GM18507 (cell line): ENCODE measurements around the gene DCTPP1.
"Not testable (repeated sequence)": the region's sequence is repeated elsewhere in the genome, so short reads cannot be mapped to it uniquely, and the experiment has no call there.

Source experiments
- DNase-seq: peaks from one replicate; pipeline ENCODE4 v3.0.0; 2011; ENCODE audit warnings: low read depth; ENCODE audit not compliant: insufficient read length; ENCODE audit errors: extremely low spot score
- FAIRE-seq: peaks from 2 replicates; lab custom pipeline; 2011; peaks lifted over from hg19 to GRCh38; lab: Jason Lieb, UNC

Gene DCTPP1

GRCh38 chr16:30452709-30453580, 23.1 kb upstream of the DCTPP1 start:
- DNase-seq: not testable (repeated sequence)
- FAIRE-seq: peak; percentile 15

GRCh38 chr16:30449116-30449435, 19.2 kb upstream of the DCTPP1 start:
- FAIRE-seq (no peak), DNase-seq (no peak)

DNA sequence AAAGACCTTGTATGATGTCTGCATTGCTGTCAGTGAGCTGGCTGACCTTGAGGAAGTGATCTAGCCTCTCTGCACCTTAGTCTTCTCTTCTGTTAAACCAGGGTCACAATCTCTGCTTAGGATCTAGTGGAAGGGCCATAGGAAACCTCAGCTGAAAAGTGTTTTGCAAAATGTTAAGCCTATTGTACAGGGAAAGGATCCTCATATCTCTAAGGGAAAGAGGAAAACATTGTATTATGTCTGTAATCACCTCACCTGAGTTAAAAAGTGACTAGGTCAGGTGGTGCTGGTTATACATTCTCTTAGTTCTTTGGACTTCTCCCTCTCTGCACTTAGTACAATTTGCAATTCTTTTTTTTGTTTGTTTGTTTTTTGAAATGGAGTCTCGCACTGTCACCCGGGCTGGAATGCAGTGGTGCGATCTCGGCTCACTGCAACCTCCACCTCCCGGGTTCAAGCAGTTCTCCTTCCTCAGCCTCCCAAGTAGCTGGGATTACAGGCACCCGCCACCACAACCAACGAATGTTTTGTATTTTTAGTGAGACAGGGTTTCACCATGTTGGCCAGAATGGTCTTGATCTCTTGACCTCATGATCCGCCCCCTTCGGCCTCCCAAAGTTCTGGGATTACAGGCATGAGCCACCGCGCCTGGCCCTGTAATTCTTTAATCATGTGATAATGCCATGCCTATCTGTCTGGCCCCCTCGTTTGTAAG, 17.8 kb upstream of the DCTPP1 start:
- FAIRE-seq: no peak
- no peak for DNase-seq

- DNase-seq (no peak), FAIRE-seq (no peak)
Measured at GRCh38 chr16:30446203-30446595, 16.4 kb upstream of the DCTPP1 start.

GRCh38 chr16:30445408-30446202, 15.8 kb upstream of the DCTPP1 start, which contains the start of gene SEPHS2:
Gene SEPHS2 (minus strand): TSS chr16:30445874. CDS start chr16:30445727, 147 bp downstream.
- peak; percentile 78 for DNase-seq
- FAIRE-seq: peak; percentile 87

GRCh38 chr16:30445149-30445407, 15.2 kb upstream of the DCTPP1 start:
- DNase-seq: no peak
- no peak for FAIRE-seq

DNA sequence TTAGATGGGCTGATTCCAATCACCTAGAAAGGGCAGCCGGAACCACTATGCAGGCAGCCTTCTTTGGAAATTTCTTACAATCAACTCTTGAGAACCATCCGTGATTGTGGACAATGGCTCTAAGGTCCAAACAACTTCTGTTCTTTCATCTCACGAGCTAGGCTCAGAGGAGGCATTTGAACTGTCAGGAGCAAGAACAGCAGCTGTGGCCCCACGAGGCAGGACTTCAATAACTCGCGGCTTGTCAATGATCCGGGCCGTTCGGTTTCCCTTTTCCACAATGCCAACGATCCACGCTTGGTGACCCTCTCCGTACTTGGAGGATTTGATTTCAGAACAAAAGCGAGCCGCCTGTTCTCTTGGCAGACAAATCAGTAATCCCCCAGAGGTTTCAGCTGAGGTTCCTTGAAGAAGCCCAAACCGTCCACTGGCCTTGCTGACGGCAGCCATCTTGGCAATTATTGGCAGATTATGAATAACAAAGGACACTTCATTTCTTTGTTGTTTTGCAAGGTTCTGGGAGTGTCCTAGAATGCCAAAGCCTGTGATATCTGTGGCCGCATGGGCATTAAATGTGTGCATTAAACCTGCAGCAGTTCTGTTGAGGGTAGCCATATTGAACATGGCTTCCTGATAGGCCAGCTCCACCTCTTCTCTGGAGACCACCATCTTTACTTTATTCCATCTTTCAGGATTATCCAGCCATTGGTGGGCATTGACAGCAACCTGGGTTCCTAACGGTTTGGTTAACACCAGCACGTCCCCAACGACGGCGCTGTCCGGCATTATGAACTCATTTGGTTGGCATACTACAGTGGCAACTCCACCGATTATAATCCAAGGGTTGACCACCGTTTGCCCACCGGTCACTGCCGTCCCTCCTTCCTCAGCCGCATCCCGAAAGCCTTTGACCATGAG, 14.7 kb upstream of the DCTPP1 start:
- no peak for DNase-seq
- no peak for FAIRE-seq

DNA sequence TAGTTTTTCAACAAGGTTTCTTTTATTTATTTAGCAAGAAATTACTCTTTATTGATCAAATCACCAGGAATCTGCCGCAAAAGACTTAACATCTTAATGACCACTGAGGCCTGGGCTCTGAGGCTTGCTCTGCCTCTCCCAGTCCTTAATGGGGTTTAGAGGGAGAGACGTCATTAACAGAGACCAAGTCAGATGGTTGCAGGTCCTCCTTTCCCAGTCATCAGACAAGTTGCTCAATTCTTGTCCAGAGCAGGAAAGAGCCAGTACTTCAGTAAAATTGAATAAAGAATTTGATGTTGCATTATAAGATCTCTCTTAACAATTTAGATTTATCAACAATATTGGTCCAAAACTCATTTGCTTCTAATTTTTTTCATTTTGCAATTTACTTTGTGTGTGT, 13.8 kb upstream of the DCTPP1 start:
- DNase-seq (no peak), FAIRE-seq (no peak)

- DNase-seq (no peak), FAIRE-seq (peak; percentile 9)
Measured at GRCh38 chr16:30439720-30440348, 10.0 kb upstream of the DCTPP1 start.

- no peak for DNase-seq
- FAIRE-seq: peak; percentile 21
Measured at GRCh38 chr16:30438835-30439234, 9.0 kb upstream of the DCTPP1 start.

- FAIRE-seq: no peak
- no peak for DNase-seq
Measured at GRCh38 chr16:30437511-30438046, 7.7 kb upstream of the DCTPP1 start.

DNA sequence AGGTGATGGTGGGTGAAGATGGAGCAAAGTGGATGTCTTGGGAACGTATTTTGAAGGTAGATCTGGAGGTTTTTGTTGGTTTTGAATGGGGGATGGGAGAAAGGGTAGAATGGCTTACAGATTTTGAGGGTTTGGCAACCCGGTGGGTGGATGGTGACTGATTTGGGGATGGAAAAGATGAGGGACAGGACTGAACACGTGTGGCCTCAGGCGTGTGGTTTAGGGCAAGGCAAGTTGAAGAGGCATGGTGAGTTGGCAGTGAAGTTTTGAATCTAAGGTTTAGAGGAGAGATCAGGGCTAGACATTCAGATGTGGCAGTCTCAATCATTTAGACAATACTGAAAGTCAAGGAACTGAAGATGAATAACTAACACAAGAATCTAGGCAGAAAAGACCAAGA, 5.0 kb upstream of the DCTPP1 start:
- DNase-seq (no peak), FAIRE-seq (no peak)

DNA sequence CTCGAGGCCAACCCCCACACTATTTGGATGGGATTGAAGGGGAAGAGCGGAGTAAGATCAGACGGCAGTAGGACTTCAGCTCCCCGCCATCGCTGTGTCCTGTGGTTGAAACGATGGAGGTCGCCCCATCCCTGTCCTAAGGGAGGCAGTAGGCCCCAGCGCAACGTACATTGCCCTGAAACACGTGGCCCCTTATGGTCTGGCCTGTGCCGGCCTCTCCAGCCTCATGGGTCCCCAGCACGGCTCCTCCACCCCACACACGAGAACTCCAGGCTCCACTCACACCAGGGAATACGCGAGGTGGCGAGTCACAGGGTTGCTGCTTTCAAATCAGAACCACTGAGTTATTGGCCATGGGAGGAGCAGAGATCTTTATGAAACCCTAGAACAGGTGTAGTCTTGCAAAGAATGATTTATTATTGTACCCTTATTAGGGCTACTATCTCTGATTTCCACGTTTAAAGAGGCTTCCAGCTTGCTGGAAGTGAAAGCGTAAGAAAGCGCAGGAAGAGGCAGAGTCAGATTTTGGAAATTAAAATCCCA, 669 bp upstream of the DCTPP1 start:
- DNase-seq (no peak), FAIRE-seq (no peak)

- DNase-seq (no peak), FAIRE-seq (no peak)
Measured at GRCh38 chr16:30429418-30429677, 482 bp downstream of the DCTPP1 start.

DNA sequence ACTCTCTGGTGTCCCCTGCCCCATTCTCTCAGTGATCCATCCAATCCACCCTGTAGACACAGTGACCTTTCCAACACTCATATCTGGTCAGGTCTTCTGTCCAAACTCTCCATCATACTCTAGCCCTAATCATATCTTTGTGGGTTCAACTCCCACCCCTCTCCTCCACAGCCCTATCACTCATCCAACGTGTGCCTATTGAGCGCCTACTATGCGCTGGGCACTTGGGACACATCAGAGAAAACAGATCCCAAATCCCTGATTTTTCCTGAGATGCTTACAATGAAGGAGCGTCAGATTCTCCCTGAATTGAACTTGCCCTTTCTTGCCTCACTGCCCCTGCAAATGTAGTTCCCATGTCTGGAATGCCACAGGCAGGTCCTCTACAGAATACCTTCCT, 1.8 kb downstream of the DCTPP1 start:
- FAIRE-seq (no peak), DNase-seq (no peak)

- DNase-seq (no peak), FAIRE-seq (no peak)
Measured at GRCh38 chr16:30421010-30421409, 8.8 kb downstream of the DCTPP1 start.

- DNase-seq (no peak), FAIRE-seq (no peak)
Measured at GRCh38 chr16:30418350-30419181, 11.3 kb downstream of the DCTPP1 start.
